ENCODE data around the gene MRPL40. TPM values are rescaled to one million over a fixed set of nuclear protein-coding genes. Genes with fewer than 3 reads are reported as not detected.

Gene MRPL40
- total and polyA plus RNA-seq, 2 of the 13 experiments (the other 11 are each of a cell fraction or from before 2014, with no cell fraction given): 42.7 to 79.7 TPM

DNA sequence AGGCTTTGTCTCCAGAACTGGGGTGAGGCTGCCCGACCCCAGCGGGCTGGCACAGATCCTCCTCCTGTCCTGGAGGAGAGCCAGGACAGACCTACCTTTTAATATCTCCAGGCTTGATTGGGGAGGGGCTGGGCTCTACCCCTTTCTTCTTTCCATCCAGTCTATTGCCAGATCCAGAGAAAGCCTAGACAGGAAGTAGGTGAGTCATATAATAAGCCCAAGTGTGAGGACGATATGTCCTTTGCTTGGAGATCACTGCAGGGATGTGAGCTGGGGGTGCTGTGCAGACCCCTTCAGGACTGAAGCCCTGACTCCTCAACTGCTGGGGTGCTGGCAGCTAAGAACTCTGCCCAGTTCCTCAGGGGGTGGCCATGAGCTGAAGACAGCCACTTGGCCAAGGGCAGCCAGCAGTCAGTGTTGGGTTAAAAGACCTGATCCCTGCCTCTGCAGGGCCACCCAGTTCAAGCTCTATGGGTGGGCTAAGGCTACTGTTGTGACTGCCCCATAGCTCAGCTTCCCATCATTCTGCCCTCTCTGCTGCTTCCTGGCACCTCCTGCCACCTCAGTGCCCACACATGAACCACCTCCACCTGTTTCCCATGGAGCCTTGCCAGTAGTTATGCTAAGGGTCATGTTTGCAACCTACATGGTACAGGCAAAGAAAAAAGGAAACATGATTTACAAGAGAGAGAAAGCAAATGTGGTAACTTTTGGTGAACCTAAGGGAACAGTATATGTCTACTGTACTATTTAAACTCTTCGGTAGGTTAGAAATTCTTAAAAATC is 23.4 kb downstream of the MRPL40 start (continued):
- TF ChIP-seq, protein P1, sequence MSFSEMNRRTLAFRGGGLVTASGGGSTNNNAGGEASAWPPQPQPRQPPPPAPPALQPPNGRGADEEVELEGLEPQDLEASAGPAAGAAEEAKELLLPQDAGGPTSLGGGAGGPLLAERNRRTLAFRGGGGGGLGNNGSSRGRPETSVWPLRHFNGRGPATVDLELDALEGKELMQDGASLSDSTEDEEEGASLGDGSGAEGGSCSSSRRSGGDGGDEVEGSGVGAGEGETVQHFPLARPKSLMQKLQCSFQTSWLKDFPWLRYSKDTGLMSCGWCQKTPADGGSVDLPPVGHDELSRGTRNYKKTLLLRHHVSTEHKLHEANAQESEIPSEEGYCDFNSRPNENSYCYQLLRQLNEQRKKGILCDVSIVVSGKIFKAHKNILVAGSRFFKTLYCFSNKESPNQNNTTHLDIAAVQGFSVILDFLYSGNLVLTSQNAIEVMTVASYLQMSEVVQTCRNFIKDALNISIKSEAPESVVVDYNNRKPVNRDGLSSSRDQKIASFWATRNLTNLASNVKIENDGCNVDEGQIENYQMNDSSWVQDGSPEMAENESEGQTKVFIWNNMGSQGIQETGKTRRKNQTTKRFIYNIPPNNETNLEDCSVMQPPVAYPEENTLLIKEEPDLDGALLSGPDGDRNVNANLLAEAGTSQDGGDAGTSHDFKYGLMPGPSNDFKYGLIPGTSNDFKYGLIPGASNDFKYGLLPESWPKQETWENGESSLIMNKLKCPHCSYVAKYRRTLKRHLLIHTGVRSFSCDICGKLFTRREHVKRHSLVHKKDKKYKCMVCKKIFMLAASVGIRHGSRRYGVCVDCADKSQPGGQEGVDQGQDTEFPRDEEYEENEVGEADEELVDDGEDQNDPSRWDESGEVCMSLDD (CRISPR knock-in tag; IDR thresholded peaks at IDR 0.05; ENCODE audit: borderline replicate concordance): no peak
- TF ChIP-seq PPARG (CRISPR knock-in tag; conservative IDR thresholded peaks at IDR 0.05): no peak
- TF ChIP-seq TAF15 (IDR thresholded peaks at IDR 0.05; ENCODE audit: low read depth, low read length, poor library complexity, severe bottlenecking): no peak
- no peak for TF ChIP-seq GMEB1 (CRISPR knock-in tag; IDR thresholded peaks at IDR 0.05; ENCODE audit: borderline replicate concordance)
- no peak for TF ChIP-seq ZNF143 (CRISPR knock-in tag; IDR thresholded peaks at IDR 0.05)
- TF ChIP-seq ZNF639 (CRISPR knock-in tag; conservative IDR thresholded peaks at IDR 0.05): no peak
